A549 (cell line): ENCODE results near the gene FAR2. TPM values are rescaled to one million over a fixed set of nuclear protein-coding genes. Genes with fewer than 3 reads are reported as not detected.
"Not testable (repeated sequence)": the region's sequence is repeated elsewhere in the genome, so short reads cannot be mapped to it uniquely, and the experiment has no call there.

ENCODE experiments used
- ATAC-seq, 2 experiments: fragments of 200-7000 bp in 1 of 2; fragments of >200 bp in 1 of 2; cut with Nextera tagmentation in 1 of 2; cut with Tn5 transposase in 1 of 2; 3 replicates each; pipeline versions ENCODE4 v1.8.0 to v1.9.1; 2018 to 2020; ENCODE audit warnings: mild to moderate bottlenecking in 1 of 2, moderate library complexity in 1 of 2
- CTCF ChIA-PET: fragments of 300-600 bp; sonication (Branson Sonifier 250); formaldehyde crosslinking; extraction: SDS; loops from one replicate; lab custom pipeline; 2021; ENCODE audit warnings: antibody characterized with exemption, inconsistent platforms; lab: Yijun Ruan, JAX
- POLR2A ChIA-PET: fragments of 350-600 bp; formaldehyde crosslinking; extraction: SDS; loops from one replicate; lab custom pipeline; 2021; ENCODE audit warnings: antibody characterized with exemption, inconsistent platforms; lab: Yijun Ruan, JAX
- DNase-seq, 2 experiments: peaks; one replicate each; pipeline versions ENCODE4 v3.0.0 to v3.0.0-alpha.2; 2011 to 2016; ENCODE audit warnings: low read depth in 1 of 2, low spot score in 1 of 2
- FAIRE-seq: peaks from 2 replicates; lab custom pipeline; 2011; peaks lifted over from hg19 to GRCh38; lab: Jason Lieb, UNC
- H3K27ac ChIP-seq, 2 experiments: fragments of >200 bp; sonication (Bioruptor Twin); formaldehyde crosslinking; 3 replicates each; pipeline ENCODE4 v1.5.1; 2016 to 2017
- H3K4me1 ChIP-seq: fragments of >200 bp; sonication (Bioruptor Twin); formaldehyde crosslinking; 3 replicates; pipeline ENCODE4 v1.6.1; 2016
- H3K4me2 ChIP-seq: fragments of >200 bp; sonication (Bioruptor Twin); formaldehyde crosslinking; 3 replicates; pipeline ENCODE4 v1.6.1; 2016
- H3K4me3 ChIP-seq: fragments of >200 bp; sonication (Bioruptor Twin); formaldehyde crosslinking; 3 replicates; pipeline ENCODE4 v1.5.1; 2016
- H3K9me3 ChIP-seq: fragments of >200 bp; sonication (Bioruptor Twin); formaldehyde crosslinking; 3 replicates; pipeline ENCODE4 v1.6.1; 2016
- CBX2 ChIP-seq: fragments of 200-600 bp; sonication (generic); IDR thresholded peaks from 2 replicates; pipeline ENCODE4 v1.6.1; 2016; ENCODE audit warnings: low read depth, mild to moderate bottlenecking, borderline replicate concordance
- EP300 ChIP-seq, 2 experiments: fragments of >200 bp; sonication (Bioruptor Twin); formaldehyde crosslinking; IDR thresholded peaks; 2 replicates in 1 of 2; 3 replicates in 1 of 2; pipeline ENCODE4 v1.6.1; 2016 to 2017
- ESRRA ChIP-seq: fragments of 150-350 bp; IDR thresholded peaks from 2 replicates; pipeline ENCODE4 v1.6.1; 2014; ENCODE audit warnings: mild to moderate bottlenecking, low read length, borderline replicate concordance
- FOSB ChIP-seq: fragments of 250-450 bp; sonication (Bioruptor Pico); IDR thresholded peaks from 2 replicates; pipeline ENCODE4 v1.5.0; 2020; ENCODE audit warnings: mild to moderate bottlenecking, moderate library complexity
- HOXA7 ChIP-seq: fragments of 250-450 bp; sonication (Bioruptor Pico); IDR thresholded peaks from 2 replicates; pipeline ENCODE4 v1.5.0; 2020; ENCODE audit warnings: mild to moderate bottlenecking, moderate library complexity
- HOXB5 ChIP-seq: fragments of 250-450 bp; sonication (Bioruptor Pico); IDR thresholded peaks from 2 replicates; pipeline ENCODE4 v1.5.0; 2020; ENCODE audit warnings: mild to moderate bottlenecking, moderate library complexity
- MYC ChIP-seq: IDR thresholded peaks from 2 replicates; pipeline ENCODE4 v1.6.1; 2012; ENCODE audit warnings: mild to moderate bottlenecking, inconsistent platforms, low read length, improper control_type of control experiment, borderline replicate concordance
- NR3C1 ChIP-seq: fragments of >200 bp; sonication (Bioruptor Twin); formaldehyde crosslinking; IDR thresholded peaks from 3 replicates; pipeline ENCODE4 v1.6.1; 2017
- PHF8 ChIP-seq: fragments of 200-600 bp; sonication (generic); IDR thresholded peaks from 2 replicates; pipeline ENCODE4 v1.6.1; 2016; ENCODE audit warnings: low read depth, mild to moderate bottlenecking, antibody characterized with exemption, moderate library complexity, borderline replicate concordance
- POLR2A ChIP-seq: IDR thresholded peaks from 2 replicates; pipeline ENCODE4 v1.6.1; 2012; ENCODE audit warnings: mild to moderate bottlenecking, low read length
- RCOR1 ChIP-seq: fragments of 150-350 bp; IDR thresholded peaks from 2 replicates; pipeline ENCODE4 v1.6.1; 2014; ENCODE audit warnings: antibody characterized with exemption, low read length, low read depth
- RNF2 ChIP-seq: fragments of 200-600 bp; sonication (generic); IDR thresholded peaks from 2 replicates; pipeline ENCODE4 v1.6.1; 2016; ENCODE audit warnings: low read depth, mild to moderate bottlenecking, antibody characterized with exemption, moderate library complexity, borderline replicate concordance
- TFCP2L1 ChIP-seq: fragments of 250-450 bp; sonication (Bioruptor Pico); IDR thresholded peaks from 2 replicates; pipeline ENCODE4 v1.5.0; 2021; ENCODE audit warnings: mild to moderate bottlenecking
- WGBS: methylation state at CpG from one replicate; pipeline ENCODE4 v1.1.6; 2017; ENCODE audit errors: missing lambda C conversion rate; 5-methylcytosine and 5-hydroxymethylcytosine counted together
- polyA plus RNA-seq, 4 experiments: library from polyadenylated mRNA; depleted of rRNA in 3 of 4; stranded (reverse); fragments of >200 nt; fragmentation: RNase III in 1 of 4; extraction: RNeasy Plus Mini Kit Qiagen cat#74134 plus additional on column Dnase treatment in 1 of 4; gene quantifications; 2 replicates in 3 of 4; 3 replicates in 1 of 4; pipeline ENCODE4 v1.2.3, GENCODE V29; 2011 to 2017
- TF ChIP-seq, protein P1 (sequence below): fragments of 250-450 bp; sonication (Bioruptor Pico); IDR thresholded peaks from 2 replicates; pipeline ENCODE4 v1.5.0; 2020; ENCODE audit warnings: low read depth, mild to moderate bottlenecking, moderate library complexity
- TF ChIP-seq, protein P2 (sequence below): fragments of >200 bp; sonication (Bioruptor Twin); formaldehyde crosslinking; IDR thresholded peaks from 3 replicates; pipeline ENCODE4 v1.5.1; 2016
- TF ChIP-seq, protein P3 (sequence below): fragments of 250-450 bp; sonication (Bioruptor Pico); IDR thresholded peaks from 2 replicates; pipeline ENCODE4 v1.5.0; 2021; ENCODE audit warnings: mild to moderate bottlenecking, moderate library complexity, borderline replicate concordance
- TF ChIP-seq, protein P4 (sequence below): IDR thresholded peaks from 2 replicates; pipeline ENCODE4 v1.6.1; 2012

FAR2 gene
- polyA plus RNA-seq, 2 of the 4 experiments (the other 2 are of a cell fraction), result 0.06 TPM; not detected in 1

DNA sequence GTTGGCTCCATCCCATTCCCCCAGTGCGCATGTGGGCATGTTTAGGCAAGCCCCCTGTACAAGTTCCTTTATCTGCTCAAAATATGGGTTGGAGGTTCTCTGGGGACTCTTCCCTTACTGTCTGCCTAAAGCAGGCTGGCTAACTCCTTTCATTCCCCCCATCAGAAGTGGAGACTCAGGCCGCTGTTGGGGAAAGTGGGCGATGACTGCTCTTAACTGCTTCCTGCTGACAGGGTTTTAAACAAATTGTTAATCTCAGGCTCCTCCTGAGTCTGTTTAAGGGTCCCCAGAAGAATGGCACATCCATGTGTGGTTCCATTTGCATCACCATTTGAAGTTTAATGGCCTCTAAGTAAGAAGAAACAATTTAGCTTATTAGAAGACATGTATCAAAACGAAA, 15.4 kb upstream of the FAR2 start:
- DNase-seq (no peak), FAIRE-seq (no peak), ATAC-seq (no peak)
- H3K4me2 ChIP-seq, result no peak overlapping the region
- no peak for TF ChIP-seq FOSB (CRISPR knock-in tag)
- TF ChIP-seq POLR2A, result no peak
- no peak for TF ChIP-seq HOXA7
- TF ChIP-seq, protein P1, sequence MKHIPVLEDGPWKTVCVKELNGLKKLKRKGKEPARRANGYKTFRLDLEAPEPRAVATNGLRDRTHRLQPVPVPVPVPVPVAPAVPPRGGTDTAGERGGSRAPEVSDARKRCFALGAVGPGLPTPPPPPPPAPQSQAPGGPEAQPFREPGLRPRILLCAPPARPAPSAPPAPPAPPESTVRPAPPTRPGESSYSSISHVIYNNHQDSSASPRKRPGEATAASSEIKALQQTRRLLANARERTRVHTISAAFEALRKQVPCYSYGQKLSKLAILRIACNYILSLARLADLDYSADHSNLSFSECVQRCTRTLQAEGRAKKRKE (CRISPR knock-in tag), result no peak
- TF ChIP-seq, protein P2, sequence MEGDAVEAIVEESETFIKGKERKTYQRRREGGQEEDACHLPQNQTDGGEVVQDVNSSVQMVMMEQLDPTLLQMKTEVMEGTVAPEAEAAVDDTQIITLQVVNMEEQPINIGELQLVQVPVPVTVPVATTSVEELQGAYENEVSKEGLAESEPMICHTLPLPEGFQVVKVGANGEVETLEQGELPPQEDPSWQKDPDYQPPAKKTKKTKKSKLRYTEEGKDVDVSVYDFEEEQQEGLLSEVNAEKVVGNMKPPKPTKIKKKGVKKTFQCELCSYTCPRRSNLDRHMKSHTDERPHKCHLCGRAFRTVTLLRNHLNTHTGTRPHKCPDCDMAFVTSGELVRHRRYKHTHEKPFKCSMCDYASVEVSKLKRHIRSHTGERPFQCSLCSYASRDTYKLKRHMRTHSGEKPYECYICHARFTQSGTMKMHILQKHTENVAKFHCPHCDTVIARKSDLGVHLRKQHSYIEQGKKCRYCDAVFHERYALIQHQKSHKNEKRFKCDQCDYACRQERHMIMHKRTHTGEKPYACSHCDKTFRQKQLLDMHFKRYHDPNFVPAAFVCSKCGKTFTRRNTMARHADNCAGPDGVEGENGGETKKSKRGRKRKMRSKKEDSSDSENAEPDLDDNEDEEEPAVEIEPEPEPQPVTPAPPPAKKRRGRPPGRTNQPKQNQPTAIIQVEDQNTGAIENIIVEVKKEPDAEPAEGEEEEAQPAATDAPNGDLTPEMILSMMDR, result no peak
- TF ChIP-seq, protein P3, sequence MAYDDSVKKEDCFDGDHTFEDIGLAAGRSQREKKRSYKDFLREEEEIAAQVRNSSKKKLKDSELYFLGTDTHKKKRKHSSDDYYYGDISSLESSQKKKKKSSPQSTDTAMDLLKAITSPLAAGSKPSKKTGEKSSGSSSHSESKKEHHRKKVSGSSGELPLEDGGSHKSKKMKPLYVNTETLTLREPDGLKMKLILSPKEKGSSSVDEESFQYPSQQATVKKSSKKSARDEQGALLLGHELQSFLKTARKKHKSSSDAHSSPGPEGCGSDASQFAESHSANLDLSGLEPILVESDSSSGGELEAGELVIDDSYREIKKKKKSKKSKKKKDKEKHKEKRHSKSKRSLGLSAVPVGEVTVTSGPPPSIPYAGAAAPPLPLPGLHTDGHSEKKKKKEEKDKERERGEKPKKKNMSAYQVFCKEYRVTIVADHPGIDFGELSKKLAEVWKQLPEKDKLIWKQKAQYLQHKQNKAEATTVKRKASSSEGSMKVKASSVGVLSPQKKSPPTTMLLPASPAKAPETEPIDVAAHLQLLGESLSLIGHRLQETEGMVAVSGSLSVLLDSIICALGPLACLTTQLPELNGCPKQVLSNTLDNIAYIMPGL (CRISPR knock-in tag), result no peak
- TF ChIP-seq, protein P4, sequence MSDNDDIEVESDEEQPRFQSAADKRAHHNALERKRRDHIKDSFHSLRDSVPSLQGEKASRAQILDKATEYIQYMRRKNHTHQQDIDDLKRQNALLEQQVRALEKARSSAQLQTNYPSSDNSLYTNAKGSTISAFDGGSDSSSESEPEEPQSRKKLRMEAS, result no peak
- TF ChIP-seq PHF8, result no peak
- no peak for TF ChIP-seq RCOR1
- TF ChIP-seq NR3C1, result no peak
- no peak for TF ChIP-seq HOXB5 (CRISPR knock-in tag)
- no peak for TF ChIP-seq EP300 (IDR thresholded peaks at IDR 0.05)
- no peak for TF ChIP-seq CBX2
- TF ChIP-seq ESRRA, result no peak
- TF ChIP-seq MYC, result no peak
- TF ChIP-seq TFCP2L1 (CRISPR knock-in tag), result no peak
- no peak for TF ChIP-seq RNF2
- 64% methylated on average over 4 of the region's 4 CpGs for WGBS
- no peaks in the 10 kb centered on the region for H3K9me3 ChIP-seq
- POLR2A ChIA-PET, result no interaction called here
- CTCF ChIA-PET, result interaction anchor here (0.6 kb wide), 1 partner anchor 128 kb away, joined by 5 read pairs; no protein-coding TSS in a partner anchor
- no peak overlapping the region for H3K4me3 ChIP-seq
- H3K4me1 ChIP-seq, result no peaks in the 10 kb centered on the region
- H3K27ac ChIP-seq, result no peak overlapping the region

DNA sequence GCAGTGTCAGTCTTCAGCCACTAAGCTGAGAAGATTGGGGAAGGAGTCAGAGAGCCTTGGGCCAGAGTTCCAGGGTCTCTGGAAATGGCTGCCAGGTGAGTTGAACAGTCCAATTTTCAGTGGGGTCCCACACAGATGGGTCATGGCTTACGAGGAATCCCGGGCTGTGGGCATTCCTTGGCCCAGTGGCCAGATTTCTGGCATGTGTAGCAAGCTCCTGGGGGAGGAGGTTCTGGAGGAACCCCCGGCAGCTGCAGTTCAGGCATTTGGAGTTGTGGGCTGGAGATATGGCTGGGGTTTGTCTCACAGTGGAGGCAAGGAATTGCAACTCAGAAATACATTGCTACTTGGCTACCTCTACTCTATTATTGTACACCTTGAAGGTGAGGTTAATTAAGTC, 10.8 kb upstream of the FAR2 start:
- 12% methylated on average over 3 of the region's 3 CpGs for WGBS
- H3K4me2 ChIP-seq, H3K4me3 ChIP-seq, H3K4me1 ChIP-seq, H3K27ac ChIP-seq, POLR2A ChIA-PET, CTCF ChIA-PET, FAIRE-seq, ATAC-seq, DNase-seq, H3K9me3 ChIP-seq: not testable (repeated sequence)

DNA sequence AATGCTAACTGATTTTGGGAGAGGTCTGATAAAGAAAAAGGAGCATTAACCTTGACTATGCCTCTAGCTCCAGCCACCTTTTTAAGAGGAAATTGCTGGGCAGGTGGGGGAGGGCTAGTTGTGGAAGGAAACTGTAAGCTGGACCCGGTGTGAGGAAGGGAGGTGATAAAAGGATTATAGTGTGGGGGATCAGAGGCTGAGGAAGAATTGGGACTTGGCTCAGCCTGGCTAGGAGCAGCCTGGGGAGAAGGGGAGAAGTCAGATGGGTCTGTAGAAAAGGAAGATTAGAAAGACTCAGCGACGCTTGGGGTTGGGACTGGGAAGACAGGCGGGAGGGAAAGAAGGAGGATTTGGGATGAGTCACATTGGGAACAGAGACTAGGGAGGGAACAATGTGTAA, 10.2 kb upstream of the FAR2 start:
- POLR2A ChIA-PET, CTCF ChIA-PET: not testable (repeated sequence)

More for the DNA sequence above, 10.2 kb upstream of the FAR2 start:
- not testable (repeated sequence) for H3K4me1 ChIP-seq, H3K27ac ChIP-seq, ATAC-seq, H3K4me3 ChIP-seq, H3K9me3 ChIP-seq, DNase-seq, H3K4me2 ChIP-seq, FAIRE-seq
- WGBS, result 13% methylated on average over 4 of the region's 4 CpGs
